T-helper 22 cell (primary cell): ENCODE measurements around the gene RMDN2.
"Not testable (repeated sequence)": the region's sequence is repeated elsewhere in the genome, so short reads cannot be mapped to it uniquely, and the experiment has no call there.

ENCODE experiments used
- DNase-seq: peaks from one replicate; pipeline ENCODE4 v3.0.0-alpha.2; 2020; ENCODE audit warnings: low read depth

Gene RMDN2

DNA sequence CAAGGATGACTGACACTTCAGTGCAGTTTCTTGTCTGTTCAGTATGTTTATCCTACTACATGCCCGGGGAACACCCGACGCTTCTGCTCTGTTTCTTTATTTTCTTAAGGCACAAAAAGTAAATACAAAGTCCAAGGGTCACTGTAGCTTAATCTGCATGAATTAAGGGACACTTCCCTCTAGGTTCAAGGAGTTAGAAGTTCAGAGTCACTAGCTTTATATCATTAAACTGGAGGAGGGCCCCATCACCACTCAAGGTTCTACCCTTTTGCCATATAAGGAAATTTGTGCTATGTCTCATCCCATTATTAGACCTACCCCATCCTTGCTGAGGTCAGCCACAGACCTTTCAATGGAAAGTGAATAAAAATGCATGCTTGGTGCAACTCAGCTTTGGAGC is 27.6 kb upstream of the RMDN2 start:
- no peak for DNase-seq

DNA sequence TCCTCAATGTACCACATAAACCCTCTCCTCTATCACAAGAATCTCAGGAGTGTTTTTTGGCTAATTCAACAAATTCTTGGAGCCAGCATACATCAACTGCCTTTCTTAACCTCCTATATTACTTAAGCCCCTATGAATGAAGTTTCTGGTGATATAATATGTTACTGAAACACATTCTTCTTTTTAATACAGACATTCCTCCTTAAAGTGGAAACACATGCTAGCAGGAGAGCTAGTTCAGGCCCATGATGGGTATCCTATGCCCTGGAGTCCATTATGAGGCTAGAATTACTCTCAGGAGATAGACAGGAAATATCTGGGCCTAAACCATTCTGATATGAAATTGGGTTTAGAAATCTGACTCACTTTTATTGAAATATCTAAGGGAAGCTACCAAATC is 26.6 kb upstream of the RMDN2 start:
- DNase-seq = no peak

DNA sequence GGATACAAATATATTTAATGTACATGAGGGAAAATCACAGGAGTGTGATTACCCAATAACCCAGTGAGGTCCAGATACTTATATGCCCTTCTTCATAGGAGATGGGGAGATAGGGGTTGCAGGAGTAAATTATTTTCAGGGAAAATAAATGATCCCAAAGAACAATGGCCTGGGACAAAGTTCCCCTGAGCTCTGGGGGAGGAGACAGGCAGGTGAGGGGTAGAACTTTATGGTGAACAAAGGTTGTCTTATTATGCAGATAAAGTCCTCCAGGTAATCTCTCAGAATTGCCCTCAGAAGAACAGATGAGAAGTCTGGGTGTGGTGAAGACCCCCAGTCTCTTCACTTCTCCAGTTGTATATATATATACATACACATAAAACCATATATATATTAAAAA is 22.1 kb upstream of the RMDN2 start:
- DNase-seq = no peak

DNA sequence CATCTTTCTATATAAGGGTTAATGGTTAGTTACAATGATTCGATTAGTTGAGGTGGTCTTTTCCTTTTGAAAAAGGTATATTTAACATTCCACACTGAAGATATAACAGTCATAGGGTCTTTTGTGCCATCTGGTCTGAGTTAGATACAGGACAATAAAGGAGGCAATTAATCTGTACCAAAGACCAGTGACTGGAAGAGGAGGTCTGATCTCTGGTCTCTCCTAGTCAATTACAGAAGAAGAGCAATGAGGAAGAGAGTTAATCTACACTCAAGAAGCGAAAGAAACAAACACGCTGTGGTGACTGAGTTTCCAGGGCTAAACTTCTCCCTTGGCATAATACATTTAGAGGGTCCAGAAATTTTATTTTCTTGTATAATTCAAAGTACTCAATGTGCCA is 20.7 kb upstream of the RMDN2 start:
- DNase-seq = no peak

DNA sequence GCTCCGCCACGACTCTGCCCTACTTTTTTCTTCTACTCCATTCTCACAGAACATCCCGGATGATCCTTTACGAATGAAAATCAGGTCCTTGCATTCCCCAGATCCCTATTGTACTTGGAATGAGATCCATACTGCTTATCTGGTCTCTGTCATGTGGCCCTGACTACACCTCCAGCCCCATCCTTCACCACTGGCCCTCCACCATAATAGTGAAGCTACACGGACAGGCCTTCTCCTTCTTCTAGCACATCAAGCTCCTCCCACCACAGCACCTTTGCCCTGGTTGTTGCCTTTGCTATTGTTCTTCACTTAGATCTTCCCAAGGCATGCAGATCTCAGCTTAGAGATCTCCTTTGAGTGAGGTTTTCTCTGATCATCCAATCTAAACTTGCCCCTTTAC is 20.1 kb upstream of the RMDN2 start:
- DNase-seq = no peak

DNA sequence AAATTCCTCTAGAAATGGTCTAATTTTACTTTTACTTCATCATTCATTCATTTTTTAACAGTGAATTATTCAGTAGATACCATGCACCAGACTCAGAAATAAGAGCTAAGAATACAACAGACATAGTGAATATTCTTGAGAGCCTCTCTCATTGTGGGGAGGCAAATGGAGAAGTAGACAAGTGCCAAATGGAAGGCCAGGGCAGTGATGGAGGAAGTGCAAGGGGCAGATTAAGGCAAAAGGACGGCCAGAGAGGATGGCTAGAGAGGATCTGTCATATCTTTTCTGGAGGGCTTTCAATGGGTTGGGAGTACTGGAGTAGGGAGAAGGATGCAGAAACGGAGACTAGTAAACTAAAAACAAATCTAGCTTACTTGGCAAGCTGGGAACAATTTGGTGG is 19.0 kb upstream of the RMDN2 start:
- no peak for DNase-seq

DNA sequence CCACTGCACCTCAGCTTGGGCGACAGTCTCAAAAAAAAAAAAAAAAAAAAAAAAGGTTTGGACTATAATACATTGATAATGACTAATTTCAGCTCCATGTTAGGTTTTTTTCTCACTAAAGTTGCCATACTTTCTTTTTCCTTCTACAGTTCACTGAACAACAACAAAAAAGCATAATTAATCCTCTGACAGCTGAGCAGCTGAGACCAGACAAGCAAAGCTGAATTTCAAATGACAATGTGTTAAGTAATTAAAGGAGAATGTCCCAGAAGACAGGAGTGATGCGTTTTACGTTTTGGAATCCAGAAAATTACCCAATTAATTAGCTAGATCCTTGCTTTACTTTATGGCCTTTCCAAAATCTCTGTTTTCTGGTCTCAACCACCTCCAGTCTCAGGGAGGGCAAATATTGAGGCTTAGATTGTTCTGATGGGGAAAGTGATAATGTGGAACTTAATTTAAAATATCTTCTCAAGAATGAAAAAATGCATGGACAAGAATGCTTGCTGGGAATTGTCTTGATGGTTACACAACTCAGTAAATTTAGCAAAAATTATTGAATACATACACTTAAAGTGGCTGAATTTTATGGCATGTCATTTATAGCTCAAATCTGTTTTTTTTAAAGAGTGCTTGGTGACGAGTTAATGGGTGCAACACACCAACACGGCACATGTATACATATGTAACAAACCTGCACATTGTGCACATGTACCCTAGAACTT is 17.4 kb upstream of the RMDN2 start:
- no peak for DNase-seq

DNA sequence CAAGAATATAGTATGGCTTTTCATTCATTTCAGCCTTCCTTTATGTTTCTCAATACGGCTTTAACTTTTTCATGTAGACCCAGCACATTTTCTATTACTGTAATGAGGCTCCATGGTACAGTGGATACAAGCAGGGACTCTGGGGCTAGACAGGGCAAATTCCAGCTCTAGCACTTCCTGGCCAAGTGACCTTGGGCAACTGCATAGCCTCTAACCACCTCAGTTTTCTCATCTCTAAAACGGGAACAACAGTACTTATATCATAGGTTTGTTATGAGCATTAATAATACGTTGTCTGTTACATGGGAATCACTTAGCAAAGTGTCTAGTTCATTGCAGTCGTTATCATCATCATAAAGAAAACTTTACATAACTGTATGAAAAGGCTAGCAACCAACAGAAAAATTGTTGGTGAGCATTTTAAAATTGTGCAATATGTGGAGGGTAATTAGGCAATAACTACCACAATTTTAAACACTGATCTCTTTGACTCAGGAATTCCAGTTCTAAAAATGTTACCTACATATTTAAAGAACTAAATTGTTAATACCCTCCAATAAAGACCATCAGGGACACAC is 13.7 kb upstream of the RMDN2 start:
- no peak for DNase-seq

DNA sequence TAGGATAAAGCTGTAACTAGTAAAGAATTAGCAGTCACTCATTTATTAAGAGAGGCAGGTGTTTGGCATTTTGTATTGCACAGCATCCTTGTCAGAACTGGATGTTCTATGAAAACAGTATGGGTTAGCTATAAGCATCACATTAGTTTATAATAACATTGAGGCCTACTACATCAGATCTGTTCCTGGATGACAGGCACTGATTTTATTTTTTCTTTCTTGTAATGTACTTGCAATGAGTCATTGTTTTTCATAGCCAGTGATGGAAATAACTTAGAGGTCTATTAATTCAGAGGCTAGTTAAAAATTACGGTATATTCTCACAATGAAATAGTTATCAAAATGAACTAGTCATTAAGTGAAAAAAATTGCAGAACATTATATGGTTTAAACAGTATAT is 13.0 kb upstream of the RMDN2 start:
- DNase-seq = no peak

DNA sequence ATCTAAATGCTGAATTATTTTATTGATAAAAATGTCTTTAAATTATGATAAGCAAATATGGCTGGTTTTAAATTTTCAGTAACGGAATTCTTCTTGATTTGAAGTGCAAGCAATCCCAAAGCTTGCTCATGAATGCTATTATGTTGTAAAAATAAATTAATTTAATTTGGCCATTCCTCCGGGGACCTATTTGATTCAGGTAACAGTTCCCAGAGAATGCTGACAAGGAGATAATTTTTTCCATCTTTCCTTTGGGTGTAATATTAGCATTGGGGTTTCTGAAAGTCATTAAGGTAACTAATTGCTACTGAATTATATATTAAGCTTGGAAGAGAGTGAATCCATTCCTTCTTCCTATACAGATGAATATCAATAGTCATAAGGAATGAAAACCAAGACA is 12.5 kb upstream of the RMDN2 start:
- DNase-seq = no peak

DNA sequence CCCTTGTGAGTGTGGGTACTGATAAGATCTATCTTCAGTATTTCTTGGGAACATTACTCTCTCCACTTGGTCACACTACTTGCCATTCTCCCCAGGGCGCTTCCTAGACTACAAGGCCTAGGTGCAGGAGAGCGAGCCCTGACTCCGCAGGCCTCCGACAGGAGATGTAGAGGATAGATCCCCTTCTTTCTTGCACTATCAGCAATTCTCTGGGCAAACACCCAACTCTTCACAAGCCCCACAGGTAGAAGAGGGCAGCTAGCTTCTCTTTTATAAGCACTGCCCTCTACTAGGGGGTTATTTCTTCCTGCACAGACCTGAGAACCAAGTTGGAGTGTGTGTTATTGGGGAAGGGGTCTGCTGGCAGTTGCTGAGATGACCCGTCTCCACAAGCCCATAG is 10.7 kb upstream of the RMDN2 start:
- no peak for DNase-seq

DNA sequence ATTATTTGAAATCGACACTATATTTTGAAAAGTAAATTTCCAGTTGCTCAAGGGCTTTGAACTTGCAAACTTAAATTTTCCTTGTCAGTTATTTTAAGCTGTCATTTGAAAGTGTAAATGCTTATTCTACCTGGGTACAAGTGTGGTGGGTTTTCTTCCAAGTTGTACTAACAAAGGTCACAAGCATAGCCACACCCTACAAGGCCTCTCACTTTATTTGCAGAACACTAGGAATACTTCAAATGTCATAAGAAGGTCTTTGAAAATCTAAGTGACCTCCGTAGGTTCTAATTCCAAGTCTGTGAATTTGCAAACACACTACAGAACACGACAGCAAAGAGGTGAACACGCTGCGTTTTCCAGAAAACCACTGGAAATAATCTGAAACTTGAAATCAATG is 9.3 kb upstream of the RMDN2 start:
- DNase-seq = no peak

DNA sequence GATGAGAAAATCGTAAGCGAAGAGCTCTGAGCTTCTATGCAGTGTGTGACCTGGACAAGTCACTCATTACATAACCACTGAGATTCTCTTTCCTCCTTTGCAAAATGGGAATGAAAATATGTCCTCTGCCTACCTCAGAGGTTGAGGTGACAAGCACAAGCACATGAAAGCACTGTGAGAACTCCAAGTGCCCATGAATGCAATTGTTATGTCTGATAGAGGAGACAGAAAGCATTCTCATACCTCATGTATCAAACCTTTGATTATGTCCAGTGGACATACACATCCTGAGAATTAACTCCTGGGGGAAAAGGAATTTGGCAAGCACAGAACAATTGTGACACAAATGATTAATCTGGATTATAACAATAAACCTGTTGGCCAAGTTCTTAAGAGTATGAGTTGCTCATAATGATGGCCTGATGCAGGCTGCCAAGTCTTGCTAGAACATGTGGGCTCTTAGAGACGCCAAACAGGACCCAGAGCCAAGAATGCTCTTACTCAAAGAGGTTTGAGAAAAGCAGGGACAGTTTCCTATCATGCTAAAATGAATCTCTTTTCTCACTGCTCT is 8.5 kb upstream of the RMDN2 start:
- no peak for DNase-seq

DNA sequence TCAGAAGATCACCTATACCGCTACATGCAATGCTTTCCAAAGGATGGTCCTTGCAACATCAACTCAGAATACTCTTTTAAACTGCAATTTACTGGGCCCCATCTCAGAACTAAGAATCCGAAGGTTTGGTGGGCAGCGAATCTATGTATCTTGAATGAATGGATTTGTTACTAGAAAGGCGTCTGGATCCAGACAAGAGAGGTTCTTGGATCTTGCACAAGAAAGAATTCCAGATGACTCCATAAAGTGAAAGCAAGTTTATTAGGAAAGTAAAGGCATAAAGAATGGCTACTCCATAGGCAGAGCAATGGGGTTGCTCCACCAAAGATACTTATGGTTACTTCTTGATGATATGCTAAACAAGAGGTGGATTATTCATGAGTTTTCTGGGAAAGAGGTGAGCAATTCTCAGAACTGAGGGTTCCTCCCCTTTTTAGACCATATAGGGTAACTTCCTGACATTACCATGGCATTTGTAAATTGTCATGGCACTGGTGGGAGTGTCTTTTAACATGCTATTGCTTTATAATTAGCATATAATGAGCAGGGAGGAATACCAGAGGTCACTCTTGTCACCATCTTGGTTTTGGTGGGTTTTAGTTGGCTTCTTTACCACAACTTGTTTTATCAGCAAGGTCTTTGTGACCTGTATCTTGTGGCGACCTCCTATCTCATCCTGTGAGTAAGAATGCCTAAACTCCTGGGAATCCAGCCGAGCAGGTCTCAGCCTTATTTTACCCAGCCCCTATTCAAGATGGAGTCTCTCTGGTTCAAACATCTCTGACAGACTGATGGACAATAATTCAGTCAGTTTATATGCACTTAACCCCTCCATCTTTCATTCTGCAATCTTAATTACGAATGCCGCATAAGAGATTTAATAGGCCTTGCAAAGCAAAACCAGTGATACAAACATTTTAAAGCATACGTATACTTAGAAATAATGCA is 7.5 kb upstream of the RMDN2 start:
- DNase-seq = no peak

DNA sequence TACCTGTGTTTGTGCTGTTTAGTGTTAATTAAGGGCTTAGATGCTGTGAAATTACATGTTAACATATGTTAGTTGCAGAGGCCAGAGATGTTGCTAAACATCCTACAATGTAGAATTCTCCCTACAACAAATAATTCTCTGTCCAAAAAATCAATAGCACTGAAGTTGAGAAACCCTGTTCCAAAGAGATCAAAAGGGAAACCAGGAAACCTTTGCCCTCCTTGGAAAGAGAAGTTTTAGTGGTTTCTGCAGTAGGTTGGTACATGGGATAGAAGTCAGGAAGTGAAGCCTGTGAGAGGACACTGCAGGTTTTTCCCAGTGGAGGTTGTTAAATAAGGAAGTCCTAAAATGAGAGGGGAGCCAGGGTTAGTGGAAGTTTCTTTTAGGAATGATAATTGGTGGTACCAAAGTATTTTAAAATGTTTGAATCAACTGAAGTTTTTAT is 6.3 kb upstream of the RMDN2 start:
- no peak for DNase-seq

DNA sequence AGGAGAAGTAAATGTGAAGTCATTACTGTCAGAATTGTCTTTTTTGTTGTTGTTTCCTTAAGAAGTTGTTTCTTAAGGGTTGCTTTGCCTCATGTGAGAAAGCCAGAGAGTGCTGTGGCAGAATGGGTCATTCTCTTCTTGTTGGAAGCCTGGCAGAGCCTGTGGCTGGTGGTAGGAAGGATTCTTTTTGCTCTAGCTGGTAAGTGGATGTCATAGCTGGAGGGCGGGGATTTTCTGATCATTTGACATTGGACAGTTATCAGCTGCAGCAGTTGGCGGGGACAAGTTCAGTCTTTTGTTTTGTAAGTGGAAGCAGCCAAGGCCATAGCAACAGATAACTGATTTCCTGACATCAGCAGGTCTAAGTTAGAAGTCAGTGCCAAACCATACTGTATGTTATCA is 5.5 kb upstream of the RMDN2 start:
- DNase-seq = no peak

DNA sequence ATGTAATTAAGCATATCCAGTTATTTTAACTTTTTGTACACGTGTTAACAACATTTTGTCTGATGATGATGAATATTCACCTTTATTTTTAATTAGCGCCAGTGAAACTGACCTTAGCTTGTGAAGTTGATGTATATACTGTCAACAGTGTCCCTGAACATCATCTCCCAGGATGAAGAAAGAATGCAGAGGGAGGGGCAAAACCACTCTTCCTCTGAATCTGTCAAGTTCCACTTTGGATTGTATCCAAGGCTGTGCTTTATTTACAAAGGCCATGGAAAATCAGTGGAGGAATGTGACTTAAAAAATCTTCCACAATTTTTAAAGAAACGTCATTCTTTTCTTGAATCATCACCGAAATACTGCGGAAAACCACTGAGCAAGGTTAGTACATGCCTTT is 4.5 kb upstream of the RMDN2 start:
- no peak for DNase-seq

DNA sequence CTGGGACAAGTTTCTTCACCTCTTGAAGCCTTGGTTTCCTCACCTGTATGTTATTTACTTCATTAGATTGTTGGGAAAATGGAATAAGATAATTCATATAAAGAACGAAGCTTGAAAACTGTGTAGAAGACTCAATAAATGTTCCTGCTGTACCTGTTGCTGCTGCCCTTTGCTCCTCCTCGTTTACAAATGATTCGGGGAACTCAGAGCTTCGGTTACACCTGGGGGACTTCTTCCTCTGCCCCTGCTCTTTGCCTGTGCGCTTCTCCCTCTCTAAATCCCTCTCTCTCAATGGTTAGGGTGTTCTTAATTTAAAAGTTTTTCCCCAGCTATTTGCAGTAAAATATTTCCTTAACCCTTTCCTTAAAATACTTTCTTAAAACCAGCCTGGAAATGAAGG is 3.3 kb upstream of the RMDN2 start:
- DNase-seq = no peak

DNA sequence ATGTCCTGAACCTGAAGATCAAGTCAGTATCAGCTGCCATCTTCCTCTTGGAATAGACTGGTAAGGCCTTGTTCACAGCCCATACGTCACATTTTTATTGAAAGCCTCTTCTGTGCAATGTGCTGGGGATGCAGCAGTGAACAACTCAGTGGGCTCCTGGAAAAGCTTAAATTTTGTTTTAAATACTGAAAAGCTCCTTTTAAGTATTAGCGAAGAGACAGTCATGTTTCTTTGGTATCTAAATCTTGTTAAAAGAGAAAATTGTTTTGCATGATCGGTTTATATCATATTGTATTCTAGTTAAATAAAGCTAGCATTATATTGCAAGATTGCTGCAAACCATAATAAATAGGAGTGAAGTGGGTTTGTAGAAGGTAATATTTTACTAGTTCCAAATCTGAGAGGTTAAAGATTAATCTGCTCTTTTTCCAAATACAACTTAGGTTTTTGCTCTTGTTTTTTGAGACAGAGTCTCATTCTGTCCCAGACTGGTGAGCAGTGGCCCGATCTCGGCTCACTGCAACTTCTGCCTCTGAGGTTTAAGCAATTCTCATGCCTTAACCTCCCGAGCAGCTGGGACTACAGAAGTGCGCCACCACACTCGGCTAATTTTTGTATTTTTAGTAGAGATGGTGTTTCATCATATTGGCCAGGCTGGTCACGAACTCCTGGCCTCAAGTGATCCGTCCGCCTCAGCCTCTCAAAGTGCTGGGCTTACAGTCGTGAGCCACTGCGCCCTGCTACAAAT is 1.6 kb upstream of the RMDN2 start:
- no peak for DNase-seq

DNA sequence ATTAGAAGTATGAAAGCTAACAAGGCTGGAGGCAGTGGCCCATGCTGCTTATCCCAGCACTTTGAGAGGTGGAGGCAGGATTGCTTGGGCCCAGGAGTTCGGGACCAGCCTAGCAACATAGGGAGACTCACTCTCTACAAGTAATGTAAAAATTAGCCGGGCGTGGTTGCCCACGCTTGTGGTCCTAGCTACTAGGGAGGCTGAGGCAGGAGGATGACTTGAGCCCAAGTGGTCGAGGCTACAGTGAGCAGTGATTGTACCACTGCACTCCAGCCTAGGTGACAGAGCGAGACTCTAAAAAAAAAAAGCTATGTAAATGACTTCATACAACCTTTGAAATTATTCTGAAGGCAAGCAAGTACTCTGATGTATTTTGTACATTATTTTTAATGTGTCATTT is 1.5 kb downstream of the RMDN2 start:
- DNase-seq = no peak

DNA sequence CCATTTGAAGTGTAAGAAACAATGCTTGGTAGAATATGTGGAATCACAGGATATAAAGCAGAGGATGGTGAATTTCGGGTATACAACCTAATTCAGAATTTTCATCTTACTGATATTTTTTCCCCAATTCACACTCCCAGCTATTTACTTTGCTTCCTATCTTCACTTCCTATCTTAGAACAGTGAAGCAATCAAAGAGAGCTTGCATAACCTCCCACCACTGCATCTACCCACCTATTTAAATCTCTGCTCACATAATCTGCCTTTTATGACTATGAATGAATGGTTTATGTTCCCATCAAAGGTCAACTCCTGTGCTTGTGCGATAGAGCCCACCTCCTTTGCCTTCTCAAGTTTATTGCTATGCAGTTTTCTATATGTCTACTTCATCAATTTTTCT is 3.3 kb downstream of the RMDN2 start:
- DNase-seq = no peak

DNA sequence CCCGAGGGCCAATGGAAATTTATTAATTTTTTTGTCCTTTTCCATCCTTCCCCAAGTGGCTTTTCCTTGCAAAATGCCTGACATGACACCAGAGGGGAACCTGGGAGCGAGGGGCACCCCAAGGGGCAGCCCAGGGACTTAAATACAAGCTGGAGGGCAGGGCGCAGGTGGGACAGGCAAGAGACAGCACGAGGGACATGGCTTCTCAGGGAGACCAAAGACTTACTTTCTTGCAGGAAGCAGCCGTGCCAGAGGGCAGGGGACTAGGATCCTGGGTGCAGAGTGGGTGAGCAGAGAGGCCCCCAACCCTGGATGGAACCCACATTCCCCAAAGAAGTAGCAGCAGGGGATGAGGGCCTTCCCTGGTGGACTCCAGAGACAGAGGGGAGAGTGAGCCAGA is 5.3 kb downstream of the RMDN2 start:
- DNase-seq = not testable (repeated sequence)
